Mesenteric fat pad (tissue), 1 donor: ENCODE data around the gene CD300LF. TPM values are rescaled to one million over a fixed set of nuclear protein-coding genes. Genes with fewer than 3 reads are reported as not detected.

ENCODE experiments used
- DNase-seq: peaks from one replicate; pipeline ENCODE4 v3.0.0-alpha.2; 2020; ENCODE audit warnings: low spot score
- total RNA-seq: library from RNA; stranded (reverse); fragmentation: NEBNext Ultra II Directional; extraction: Animal tissue kit (Norgen Biotek cat#: 25700); gene quantifications from one replicate; pipeline ENCODE4 v1.2.1, GENCODE V29; 2021
- donor health status: DM: yes; HTN: yes; CAD: no.

Gene CD300LF
- total RNA-seq, 1 donor from 2014 or later = 2.8 TPM

GRCh38 chr17:74730491-74731346, 18.0 kb upstream of the CD300LF start:
- no peak for DNase-seq

GRCh38 chr17:74729866-74730265, 17.1 kb upstream of the CD300LF start:
- DNase-seq = no peak

GRCh38 chr17:74729368-74729767, 16.6 kb upstream of the CD300LF start:
- DNase-seq = no peak

- no peak for DNase-seq
Observed at GRCh38 chr17:74728702-74729075, 16.0 kb upstream of the CD300LF start.

GRCh38 chr17:74728033-74728701, 15.4 kb upstream of the CD300LF start:
- DNase-seq = no peak

- no peak for DNase-seq
Observed at GRCh38 chr17:74725111-74725510, 12.4 kb upstream of the CD300LF start.

- DNase-seq = no peak
Observed at GRCh38 chr17:74723891-74724290, 11.2 kb upstream of the CD300LF start.

GRCh38 chr17:74722782-74723181, 10.1 kb upstream of the CD300LF start:
- no peak for DNase-seq

GRCh38 chr17:74720506-74720905, 7.8 kb upstream of the CD300LF start:
- no peak for DNase-seq

- DNase-seq = no peak
Observed at GRCh38 chr17:74715144-74715543, 2.4 kb upstream of the CD300LF start.

GRCh38 chr17:74713171-74713755, 540 bp upstream of the CD300LF start:
- no peak for DNase-seq

GRCh38 chr17:74712301-74712700, 422 bp downstream of the CD300LF start:
- DNase-seq = no peak

- DNase-seq = no peak
Observed at GRCh38 chr17:74711058-74711824, 1.5 kb downstream of the CD300LF start.

- DNase-seq = no peak
Observed at GRCh38 chr17:74704544-74704943, 8.2 kb downstream of the CD300LF start.

GRCh38 chr17:74703311-74703710, 9.4 kb downstream of the CD300LF start:
- DNase-seq = no peak

- no peak for DNase-seq
Observed at GRCh38 chr17:74702116-74702871, 10.4 kb downstream of the CD300LF start.

GRCh38 chr17:74699236-74699635, 13.5 kb downstream of the CD300LF start:
- DNase-seq = no peak

- no peak for DNase-seq
Observed at GRCh38 chr17:74698069-74698468, 14.7 kb downstream of the CD300LF start.

- no peak for DNase-seq
Observed at GRCh38 chr17:74697515-74697914, 15.2 kb downstream of the CD300LF start.

- DNase-seq = no peak
Observed at GRCh38 chr17:74695629-74696028, 17.1 kb downstream of the CD300LF start.

- no peak for DNase-seq
Observed at GRCh38 chr17:74694081-74694480, 18.6 kb downstream of the CD300LF start.
